HepG2 (cell line): Measurements from ENCODE around the gene EIF5A. TPM values are rescaled to one million over a fixed set of nuclear protein-coding genes. Genes with fewer than 3 reads are reported as not detected.

Source experiments
- ATAD3A ChIP-seq: sonication (generic); formaldehyde crosslinking; IDR thresholded peaks from 2 replicates; pipeline ENCODE4 v1.4.0; 2020; ENCODE audit warnings: missing genetic modification reagents
- BRCA1 ChIP-seq: sonication (generic); formaldehyde crosslinking; IDR thresholded peaks from 2 replicates; pipeline ENCODE4 v1.4.0; 2020; ENCODE audit warnings: missing genetic modification reagents
- ELF1 ChIP-seq: sonication (generic); formaldehyde crosslinking; IDR thresholded peaks from 2 replicates; pipeline ENCODE4 v1.4.0; 2020; ENCODE audit warnings: missing genetic modification reagents
- HCFC1 ChIP-seq: fragments of 150-350 bp; IDR thresholded peaks from 2 replicates; pipeline ENCODE4 v1.6.1; 2014; ENCODE audit warnings: low read depth, low read length
- HDAC6 ChIP-seq: fragments of 200-600 bp; sonication (generic); IDR thresholded peaks from 2 replicates; pipeline ENCODE4 v1.7.0; 2017; ENCODE audit warnings: mild to moderate bottlenecking, antibody characterized with exemption, low read length, low read depth
- HHEX ChIP-seq: IDR thresholded peaks from 2 replicates; pipeline ENCODE4 v1.6.1; 2016; ENCODE audit warnings: control low read depth
- MEIS1 ChIP-seq: sonication (generic); formaldehyde crosslinking; IDR thresholded peaks from 2 replicates; pipeline ENCODE4 v1.9.0; 2021; ENCODE audit warnings: mild to moderate bottlenecking, missing genetic modification reagents, moderate library complexity, borderline replicate concordance
- NFYB ChIP-seq: sonication (generic); formaldehyde crosslinking; IDR thresholded peaks from 2 replicates; pipeline ENCODE4 v1.4.0; 2020; ENCODE audit warnings: missing genetic modification reagents
- NR0B2 ChIP-seq: sonication (generic); formaldehyde crosslinking; IDR thresholded peaks from 2 replicates; pipeline ENCODE4 v1.4.0; 2020; ENCODE audit warnings: mild to moderate bottlenecking, missing genetic modification reagents
- PLSCR1 ChIP-seq: sonication (generic); formaldehyde crosslinking; IDR thresholded peaks from 2 replicates; pipeline ENCODE4 v1.5.0; 2020; ENCODE audit warnings: missing genetic modification reagents, mild to moderate bottlenecking, borderline replicate concordance
- SNAPC2 ChIP-seq: sonication (generic); formaldehyde crosslinking; IDR thresholded peaks from 2 replicates; pipeline ENCODE4 v1.8.1; 2022; ENCODE audit warnings: mild to moderate bottlenecking, missing genetic modification reagents
- TEAD2 ChIP-seq: sonication (generic); formaldehyde crosslinking; IDR thresholded peaks from 2 replicates; pipeline ENCODE4 v1.9.0; 2021; ENCODE audit warnings: missing genetic modification reagents
- ZBTB38 ChIP-seq: sonication (generic); formaldehyde crosslinking; IDR thresholded peaks from 2 replicates; pipeline ENCODE4 v1.5.1; 2020; ENCODE audit warnings: mild to moderate bottlenecking, missing genetic modification reagents
- ZBTB7B ChIP-seq: sonication (generic); formaldehyde crosslinking; IDR thresholded peaks from 2 replicates; pipeline ENCODE4 v1.4.0; 2020; ENCODE audit warnings: missing genetic modification reagents
- ZC3H13 ChIP-seq: sonication (generic); formaldehyde crosslinking; IDR thresholded peaks from 2 replicates; pipeline ENCODE4 v1.8.1; 2023; ENCODE audit warnings: mild to moderate bottlenecking, missing genetic modification reagents, moderate library complexity
- ZNF205 ChIP-seq: IDR thresholded peaks from 2 replicates; pipeline ENCODE4 v1.6.1; 2018; ENCODE audit warnings: missing biosample characterization, missing genetic modification reagents
- ZNF234 ChIP-seq: sonication (generic); formaldehyde crosslinking; conservative IDR thresholded peaks from 2 replicates; pipeline ENCODE4 v1.5.1; 2020; ENCODE audit warnings: mild to moderate bottlenecking, missing genetic modification reagents
- ZNF547 ChIP-seq: sonication (generic); formaldehyde crosslinking; IDR thresholded peaks from 2 replicates; pipeline ENCODE4 v1.5.1; 2020; ENCODE audit warnings: mild to moderate bottlenecking, missing genetic modification reagents
- ZNF737 ChIP-seq: sonication (generic); formaldehyde crosslinking; IDR thresholded peaks from 2 replicates; pipeline ENCODE4 v1.5.0; 2020; ENCODE audit warnings: missing genetic modification reagents, mild to moderate bottlenecking, borderline replicate concordance
- polyA plus RNA-seq, 8 experiments: library from polyadenylated mRNA; depleted of rRNA in 3 of 8; stranded (reverse) in 7 of 8; unstranded in 1 of 8; fragments of >200 nt; fragmentation: Illumina TruSeq in 4 of 8; extraction: Trizol in 4 of 8; gene quantifications; 2 replicates each; pipeline versions ENCODE4 v1.2.1 to v1.2.3, GENCODE V29; 2011 to 2016; ENCODE audit warnings: low read depth in 4 of 8, missing spikeins in 1 of 8, mixed read lengths in 1 of 8; ENCODE audit not compliant: insufficient read depth in 1 of 8
- total RNA-seq, 5 experiments: library from RNA; depleted of rRNA; stranded (reverse); fragments of >200 nt; fragmentation: Illumina TruSeq; extraction: Trizol; gene quantifications; 2 replicates each; pipeline ENCODE4 v1.2.3, GENCODE V29; 2016; ENCODE audit warnings: low read depth in 1 of 5
- TF ChIP-seq, protein P1 (sequence below): IDR thresholded peaks from 2 replicates; pipeline ENCODE4 v1.6.1; 2016; ENCODE audit warnings: mild to moderate bottlenecking
- TF ChIP-seq, protein P2 (sequence below): sonication (generic); formaldehyde crosslinking; IDR thresholded peaks from 2 replicates; pipeline ENCODE4 v1.5.0; 2020; ENCODE audit warnings: missing genetic modification reagents
- TF ChIP-seq, protein P3 (sequence below): sonication (generic); formaldehyde crosslinking; IDR thresholded peaks from 2 replicates; pipeline ENCODE4 v1.5.1; 2020; ENCODE audit warnings: mild to moderate bottlenecking, missing genetic modification reagents, borderline replicate concordance
- TF ChIP-seq, protein P4 (sequence below): sonication (generic); formaldehyde crosslinking; IDR thresholded peaks from 2 replicates; pipeline ENCODE4 v1.4.0; 2020; ENCODE audit warnings: missing genetic modification reagents; ENCODE audit errors: not compliant biosample characterization

EIF5A gene
- total and polyA plus RNA-seq, 2 of the 13 experiments (the other 11 are each of a cell fraction or from before 2014, with no cell fraction given): 319 to 337 TPM

DNA sequence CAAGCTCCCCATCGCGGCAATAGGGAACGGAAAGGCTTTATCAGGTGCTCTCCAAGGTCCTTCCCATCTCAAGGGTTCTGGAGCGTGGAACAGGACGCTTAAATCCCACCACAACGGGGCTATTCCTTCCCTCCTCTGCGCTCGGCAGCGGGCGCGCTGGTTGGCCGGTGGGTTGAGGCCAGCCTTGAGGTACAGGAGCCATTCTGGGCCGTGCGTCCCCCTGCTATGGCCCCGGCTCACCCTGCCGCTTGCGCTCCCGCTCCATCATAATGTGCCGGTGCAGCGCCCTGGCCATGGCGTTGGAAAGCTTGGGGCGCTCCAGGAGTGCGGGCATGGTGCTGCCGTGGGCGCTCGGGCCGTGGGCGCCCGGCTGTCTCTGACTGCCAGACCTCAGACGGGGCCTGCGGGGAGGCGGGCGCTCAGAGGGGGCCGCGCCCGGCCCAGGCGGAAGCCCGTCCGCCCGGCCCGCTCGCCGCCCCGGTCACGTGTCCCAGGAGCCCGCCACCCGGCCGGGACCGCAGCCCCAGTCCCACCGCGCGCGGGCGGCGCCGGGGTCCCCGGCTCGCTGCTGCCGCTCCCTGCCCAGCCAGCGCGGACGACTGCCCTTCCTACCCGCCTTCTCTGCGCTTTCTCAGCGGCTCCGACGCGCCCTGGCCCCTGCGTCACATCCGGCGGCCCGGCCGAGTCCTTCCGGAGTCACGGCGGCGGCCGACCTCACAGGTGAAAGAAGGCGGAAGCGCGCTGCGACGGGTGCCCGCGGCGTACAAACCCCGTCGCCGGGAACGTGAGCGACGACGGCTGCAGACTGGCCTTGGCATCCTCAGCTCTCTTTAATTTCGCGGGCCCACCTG lies 7.5 kb downstream of the EIF5A start, which contains the start of gene GPS2 (continued):
- TF ChIP-seq ATAD3A (no peak), ZNF547 (CRISPR knock-in tag) (peak; percentile 70; the same call in 1 of the 2 replicates), HDAC6 (no peak), HCFC1 (peak; percentile 69), MEIS1 (CRISPR knock-in tag) (0 out of 2 replicates have a peak, but pooled peaks have one; percentile 46), ZNF234 (CRISPR knock-in tag) (no peak), BRCA1 (CRISPR knock-in tag) (peak; percentile 83; the same call in 1 of the 2 replicates), PLSCR1 (no peak), ZNF205 (CRISPR knock-in tag) (peak; percentile 84), HHEX (CRISPR knock-in tag) (no peak), SNAPC2 (CRISPR knock-in tag) (peak; percentile 66), NR0B2 (CRISPR knock-in tag) (no peak), NFYB (CRISPR knock-in tag) (peak; percentile 59), ELF1 (CRISPR knock-in tag) (peak; percentile 99), ZC3H13 (CRISPR knock-in tag) (peak; percentile 91), ZBTB7B (CRISPR knock-in tag) (0 out of 2 replicates have a peak, but pooled peaks have one; percentile 26), TEAD2 (CRISPR knock-in tag) (0 out of 2 replicates have a peak, but pooled peaks have one; percentile 57), ZNF737 (CRISPR knock-in tag) (no peak), ZBTB38 (peak; percentile 79; the same call in 1 of the 2 replicates)
- TF ChIP-seq, protein P1, sequence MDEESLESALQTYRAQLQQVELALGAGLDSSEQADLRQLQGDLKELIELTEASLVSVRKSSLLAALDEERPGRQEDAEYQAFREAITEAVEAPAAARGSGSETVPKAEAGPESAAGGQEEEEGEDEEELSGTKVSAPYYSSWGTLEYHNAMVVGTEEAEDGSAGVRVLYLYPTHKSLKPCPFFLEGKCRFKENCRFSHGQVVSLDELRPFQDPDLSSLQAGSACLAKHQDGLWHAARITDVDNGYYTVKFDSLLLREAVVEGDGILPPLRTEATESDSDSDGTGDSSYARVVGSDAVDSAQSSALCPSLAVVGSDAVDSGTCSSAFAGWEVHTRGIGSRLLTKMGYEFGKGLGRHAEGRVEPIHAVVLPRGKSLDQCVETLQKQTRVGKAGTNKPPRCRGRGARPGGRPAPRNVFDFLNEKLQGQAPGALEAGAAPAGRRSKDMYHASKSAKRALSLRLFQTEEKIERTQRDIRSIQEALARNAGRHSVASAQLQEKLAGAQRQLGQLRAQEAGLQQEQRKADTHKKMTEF (CRISPR knock-in tag): peak; percentile 85
- TF ChIP-seq, protein P2, sequence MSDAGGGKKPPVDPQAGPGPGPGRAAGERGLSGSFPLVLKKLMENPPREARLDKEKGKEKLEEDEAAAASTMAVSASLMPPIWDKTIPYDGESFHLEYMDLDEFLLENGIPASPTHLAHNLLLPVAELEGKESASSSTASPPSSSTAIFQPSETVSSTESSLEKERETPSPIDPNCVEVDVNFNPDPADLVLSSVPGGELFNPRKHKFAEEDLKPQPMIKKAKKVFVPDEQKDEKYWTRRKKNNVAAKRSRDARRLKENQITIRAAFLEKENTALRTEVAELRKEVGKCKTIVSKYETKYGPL (CRISPR knock-in tag): peak; percentile 43; the same call in 1 of the 2 replicates
- TF ChIP-seq, protein P3, sequence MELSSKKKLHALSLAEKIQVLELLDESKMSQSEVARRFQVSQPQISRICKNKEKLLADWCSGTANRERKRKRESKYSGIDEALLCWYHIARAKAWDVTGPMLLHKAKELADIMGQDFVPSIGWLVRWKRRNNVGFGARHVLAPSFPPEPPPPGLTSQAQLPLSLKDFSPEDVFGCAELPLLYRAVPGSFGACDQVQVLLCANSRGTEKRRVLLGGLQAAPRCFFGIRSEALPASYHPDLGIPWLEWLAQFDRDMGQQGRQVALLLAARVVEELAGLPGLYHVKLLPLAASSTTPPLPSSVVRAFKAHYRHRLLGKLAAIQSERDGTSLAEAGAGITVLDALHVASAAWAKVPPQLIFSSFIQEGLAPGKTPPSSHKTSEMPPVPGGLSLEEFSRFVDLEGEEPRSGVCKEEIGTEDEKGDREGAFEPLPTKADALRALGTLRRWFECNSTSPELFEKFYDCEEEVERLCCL: no peak
- TF ChIP-seq, protein P4, sequence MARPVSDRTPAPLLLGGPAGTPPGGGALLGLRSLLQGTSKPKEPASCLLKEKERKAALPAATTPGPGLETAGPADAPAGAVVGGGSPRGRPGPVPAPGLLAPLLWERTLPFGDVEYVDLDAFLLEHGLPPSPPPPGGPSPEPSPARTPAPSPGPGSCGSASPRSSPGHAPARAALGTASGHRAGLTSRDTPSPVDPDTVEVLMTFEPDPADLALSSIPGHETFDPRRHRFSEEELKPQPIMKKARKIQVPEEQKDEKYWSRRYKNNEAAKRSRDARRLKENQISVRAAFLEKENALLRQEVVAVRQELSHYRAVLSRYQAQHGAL (CRISPR knock-in tag): peak; percentile 44
